ENCODE data around the gene SOX13.

GRCh38 chr1:204113896-204114295 lies 41.0 kb downstream of the SOX13 start:
- TF ChIP-seq TAF1 (IDR thresholded peaks at IDR 0.05; ENCODE audit: low read depth, low read length) (no peak), POLR2AphosphoS5 (IDR thresholded peaks at IDR 0.05; ENCODE audit: low read depth, low read length) (no peak)
